ENCODE data around the gene ZC3H6. TPM values are rescaled to one million over a fixed set of nuclear protein-coding genes. Genes with fewer than 3 reads are reported as not detected.
"Not testable (repeated sequence)": the region's sequence is repeated elsewhere in the genome, so short reads cannot be mapped to it uniquely, and the experiment has no call there.

The ZC3H6 gene
- total and polyA plus RNA-seq, 4 experiments from 2014 or later: 4.6 to 43.2 (median 22.2) TPM

DNA sequence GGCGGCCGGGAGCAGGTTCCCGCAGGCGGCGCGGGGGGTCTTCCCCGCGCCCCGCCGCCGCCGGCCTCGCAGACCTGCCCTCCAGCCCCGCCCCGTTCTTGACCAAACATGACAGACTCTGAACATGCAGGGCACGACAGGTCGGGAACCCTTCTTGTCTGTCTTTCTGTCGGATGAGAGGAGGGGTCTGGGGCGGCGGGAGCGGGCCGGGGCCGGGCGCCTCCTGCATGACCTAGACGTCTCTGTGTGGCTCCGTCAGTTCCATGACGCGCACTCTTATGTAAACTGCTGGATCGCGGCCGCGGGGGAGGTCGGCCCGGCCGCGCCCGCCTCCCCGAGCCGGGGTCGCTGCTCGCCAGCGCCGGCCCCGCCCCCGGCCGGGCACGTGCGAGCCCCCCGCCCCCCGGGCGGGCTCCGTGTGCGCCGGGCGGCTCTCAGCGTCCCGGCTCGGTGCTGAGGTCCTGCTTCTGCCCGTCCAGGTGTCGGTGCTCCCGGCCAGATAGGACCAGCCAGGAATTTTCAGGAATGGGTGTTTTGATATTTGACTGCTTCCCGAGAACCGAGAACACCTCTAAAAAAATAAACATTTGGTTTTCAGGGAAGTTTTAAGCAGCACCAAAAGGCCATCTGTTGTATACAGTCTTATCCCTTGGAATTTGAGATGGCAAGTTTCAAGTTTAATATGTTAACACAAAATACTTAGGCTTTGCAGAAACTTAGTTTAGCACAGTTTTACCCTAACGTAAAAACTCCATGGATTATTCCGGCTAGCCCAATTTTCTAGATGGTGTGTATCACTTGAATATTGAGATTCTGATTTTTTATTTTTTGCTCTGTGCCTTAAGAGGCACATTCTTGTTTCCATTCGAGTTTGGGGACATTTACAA, 733 bp downstream of the ZC3H6 start:
- Histone ChIP-seq H3K36me3 (ENCODE audit: insufficient read depth, low read length) (no peaks in the 10 kb centered on the region), H3K4me1 (ENCODE audit: insufficient read depth, low read length) (peaks cover 28% of the 10 kb centered on the region), H3K27ac (ENCODE audit: low read depth, low read length) (peak overlapping the region; percentile 100), H3K4me3 (ENCODE audit: low read length in 2 of 2) (peak overlapping the region; percentile 90 to 97), H3K9me3 (ENCODE audit: control insufficient read depth in 1 of 2, low read length in 2 of 2) (no peaks in the 10 kb centered on the region), H3K27me3 (ENCODE audit: insufficient read depth, low read length) (no peaks in the 10 kb centered on the region)
- CTCF ChIA-PET (ENCODE audit: partially characterized antibody): no interaction called here
- DNase-seq: peak; percentile 77 to 91 (median 82)
- H3K4me1 Mint-ChIP-seq: peaks cover 16 to 54% (median 25%) of the 10 kb centered on the region in 4 donors
- no peaks in the 10 kb centered on the region for H3K9me3 Mint-ChIP-seq
- H3K36me3 Mint-ChIP-seq: peaks cover 0 to 10% of the 10 kb centered on the region in 2 donors
- intact Hi-C loops (cut with micrococcal nuclease): loop anchor here (1.0 to 5.0 kb wide), 5 partner anchors 17 to 394 kb away; partner anchors contain the start of genes ANAPC1 and TMEM87B
- peak overlapping the region; percentile 91 to 97 (median 94) for H3K4me3 Mint-ChIP-seq
- H3K27ac Mint-ChIP-seq: peak overlapping the region; percentile 97 to 100 (median 99)
- no peaks in the 10 kb centered on the region for H3K27me3 Mint-ChIP-seq
- POLR2A ChIA-PET (ENCODE audit: partially characterized antibody): interaction anchor here (2.0 kb wide), 1 partner anchor 22 kb away, joined by 9 read pairs; the partner anchor contains the start of gene ZC3H8

DNA sequence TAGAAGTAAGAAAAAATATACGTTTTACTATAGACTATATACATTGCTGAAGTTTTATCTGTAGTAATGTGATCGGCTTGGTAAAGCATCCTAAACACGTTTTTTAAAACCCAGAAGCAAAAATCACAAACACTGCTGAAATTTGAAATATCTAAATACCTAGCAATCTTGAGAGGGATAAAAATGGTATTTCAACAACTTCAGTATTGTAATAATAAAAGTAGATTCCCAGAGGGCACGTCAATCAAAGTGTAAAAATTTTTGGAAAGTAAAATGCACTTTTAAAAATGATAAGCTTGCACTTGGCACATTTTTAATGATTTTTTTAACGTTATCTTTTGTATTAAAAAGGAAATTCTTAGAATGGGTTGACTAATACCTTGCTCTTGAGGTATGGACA, 1.6 kb downstream of the ZC3H6 start:
- POLR2A ChIA-PET (ENCODE audit: partially characterized antibody): interaction anchor here (0.6 to 2.0 kb wide), 5 partner anchors 23 to 1308 kb away, joined by 3 to 9 read pairs (median 4); partner anchors contain the start of gene ZC3H8

DNA sequence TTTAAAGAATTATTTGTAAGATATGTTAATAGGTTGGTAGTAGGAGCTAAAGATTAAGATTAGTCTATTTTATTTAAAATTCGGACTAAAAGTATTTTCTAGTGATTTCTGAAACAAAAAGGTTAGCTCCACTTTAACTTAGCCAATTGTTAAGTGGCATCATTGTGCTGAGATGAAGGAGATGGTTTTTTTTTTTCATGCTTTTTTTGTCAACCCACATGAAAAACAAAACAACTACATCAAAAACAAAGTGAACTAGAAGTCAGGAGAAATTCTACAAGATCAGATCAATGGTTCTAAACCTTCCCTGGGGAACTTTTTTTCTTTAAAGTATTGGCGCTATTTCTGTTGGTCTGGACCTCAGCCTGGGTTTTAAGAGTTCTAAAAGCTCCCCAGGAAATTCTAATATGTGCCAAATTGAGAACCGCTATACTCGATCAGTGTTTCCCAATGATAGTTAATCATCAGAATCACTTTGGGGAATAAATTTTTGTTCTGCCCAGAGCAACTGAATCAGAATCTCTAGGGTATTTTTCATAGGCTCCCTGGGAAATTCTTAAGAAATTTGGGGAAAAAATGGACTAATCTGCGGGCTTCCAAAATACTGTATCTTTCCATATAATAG, 2.3 kb downstream of the ZC3H6 start:
- Histone ChIP-seq H3K4me1 (ENCODE audit: insufficient read depth, low read length) (peaks cover 34% of the 10 kb centered on the region), H3K27me3 (ENCODE audit: insufficient read depth, low read length) (no peaks in the 10 kb centered on the region), H3K9me3 (ENCODE audit: control insufficient read depth in 1 of 2, low read length in 2 of 2) (no peaks in the 10 kb centered on the region), H3K27ac (ENCODE audit: low read depth, low read length) (no peak overlapping the region), H3K4me3 (ENCODE audit: low read length in 2 of 2) (no peak overlapping the region), H3K36me3 (ENCODE audit: insufficient read depth, low read length) (no peaks in the 10 kb centered on the region)
- peak in 4 of 5 donors; percentile 19 to 36 (median 30) for DNase-seq
- H3K9me3 Mint-ChIP-seq: no peaks in the 10 kb centered on the region
- no peaks in the 10 kb centered on the region for H3K27me3 Mint-ChIP-seq
- ChIA-PET CTCF (ENCODE audit: partially characterized antibody) (interaction anchor here (0.7 to 1.8 kb wide), 5 partner anchors 18 to 156 kb away, joined by 3 to 11 read pairs (median 4); no protein-coding TSS in a partner anchor), POLR2A (ENCODE audit: partially characterized antibody) (interaction anchor here (0.6 to 2.0 kb wide), 5 partner anchors 23 to 1308 kb away, joined by 3 to 9 read pairs (median 5); partner anchors contain the start of gene ZC3H8)
- H3K36me3 Mint-ChIP-seq: peaks cover 0 to 10% of the 10 kb centered on the region in 2 donors
- intact Hi-C loops (cut with micrococcal nuclease): loop anchor here (5.0 kb wide), 1 partner anchor 395 kb away; the partner anchor contains the start of gene ANAPC1
- peak overlapping the region in 6 of 8 donors; percentile 55 to 87 (median 62) for H3K4me3 Mint-ChIP-seq
- H3K4me1 Mint-ChIP-seq: peaks cover 22 to 64% (median 35%) of the 10 kb centered on the region in 4 donors
- peak overlapping the region; percentile 12 to 100 (median 62) for H3K27ac Mint-ChIP-seq

More for the DNA sequence above, 1.6 kb downstream of the ZC3H6 start:
- Histone ChIP-seq H3K4me3 (ENCODE audit: low read length in 2 of 2) (no peak overlapping the region), H3K9me3 (ENCODE audit: control insufficient read depth in 1 of 2, low read length in 2 of 2) (no peaks in the 10 kb centered on the region), H3K36me3 (ENCODE audit: insufficient read depth, low read length) (no peaks in the 10 kb centered on the region), H3K27me3 (ENCODE audit: insufficient read depth, low read length) (no peaks in the 10 kb centered on the region), H3K27ac (ENCODE audit: low read depth, low read length) (no peak overlapping the region), H3K4me1 (ENCODE audit: insufficient read depth, low read length) (peaks cover 28% of the 10 kb centered on the region)
- Mint-ChIP-seq H3K9me3 (no peaks in the 10 kb centered on the region), H3K36me3 (peaks cover 0 to 10% of the 10 kb centered on the region in 2 donors), H3K4me3 (peak overlapping the region; percentile 59 to 95 (median 86)), H3K27me3 (no peaks in the 10 kb centered on the region), H3K4me1 (peaks cover 22 to 58% (median 31%) of the 10 kb centered on the region in 4 donors), H3K27ac (peak overlapping the region in 6 of 7 donors; percentile 89 to 100 (median 94))
- DNase-seq: no peak
- intact Hi-C loops (cut with micrococcal nuclease): loop anchor here (1.0 to 5.0 kb wide), 3 partner anchors 23 to 395 kb away; partner anchors contain the start of genes ANAPC1 and TMEM87B
- CTCF ChIA-PET (ENCODE audit: partially characterized antibody): interaction anchor here (0.7 to 1.8 kb wide), 4 partner anchors 17 to 155 kb away, joined by 3 to 11 read pairs (median 4); no protein-coding TSS in a partner anchor

DNA sequence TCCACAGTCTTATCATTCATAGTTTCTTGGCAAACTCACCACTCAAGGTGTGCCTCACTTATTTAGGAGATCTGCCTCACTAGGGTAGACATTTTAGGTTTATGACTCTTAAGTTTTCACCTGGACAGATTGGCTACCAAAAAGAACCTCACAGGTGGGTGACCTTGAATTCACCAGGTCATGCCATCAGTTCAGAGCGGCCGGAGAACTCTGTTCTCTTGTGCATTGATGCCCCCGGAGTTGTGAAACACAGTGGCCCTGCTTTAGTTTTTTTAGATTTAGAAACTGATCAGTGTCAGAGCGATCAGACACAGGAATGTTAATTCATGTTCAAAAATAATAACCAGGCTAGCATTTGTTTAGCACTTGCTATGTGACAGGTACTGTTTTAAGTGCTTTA, 6.7 kb downstream of the ZC3H6 start:
- H3K4me3 Mint-ChIP-seq; H3K9me3 ChIP-seq (ENCODE audit: control insufficient read depth in 1 of 2, low read length in 2 of 2); H3K27me3 ChIP-seq (ENCODE audit: insufficient read depth, low read length); H3K9me3 Mint-ChIP-seq; POLR2A ChIA-PET (ENCODE audit: partially characterized antibody); H3K27ac ChIP-seq (ENCODE audit: low read depth, low read length); H3K4me3 ChIP-seq (ENCODE audit: low read length in 2 of 2); intact Hi-C loops (cut with micrococcal nuclease); H3K36me3 ChIP-seq (ENCODE audit: insufficient read depth, low read length); DNase-seq; H3K36me3 Mint-ChIP-seq; CTCF ChIA-PET (ENCODE audit: partially characterized antibody); H3K27me3 Mint-ChIP-seq; H3K27ac Mint-ChIP-seq: not testable (repeated sequence)
- H3K4me1 ChIP-seq (ENCODE audit: insufficient read depth, low read length): peaks cover 25% of the 10 kb centered on the region
- H3K4me1 Mint-ChIP-seq: peaks cover 24 to 53% (median 35%) of the 10 kb centered on the region in 4 donors

DNA sequence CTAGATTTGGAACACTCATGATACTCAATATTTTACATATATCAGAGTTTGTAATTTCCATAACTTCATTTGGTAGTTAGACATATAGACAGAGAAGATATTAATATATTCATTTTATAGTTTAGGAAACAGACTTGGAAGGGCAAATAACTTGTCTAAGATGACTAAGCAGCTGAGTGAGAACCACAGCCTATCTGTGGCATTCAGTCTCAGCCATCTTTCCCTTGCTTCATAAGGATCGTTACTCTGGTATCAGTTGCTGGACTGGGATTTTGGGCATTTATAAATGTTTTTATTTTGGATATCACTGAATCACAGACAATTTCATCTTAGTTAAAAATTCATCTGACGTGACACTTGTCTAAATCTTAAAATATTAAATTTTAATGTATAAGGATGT, 8.1 kb downstream of the ZC3H6 start:
- H3K4me3 ChIP-seq (ENCODE audit: low read length in 2 of 2); H3K27me3 ChIP-seq (ENCODE audit: insufficient read depth, low read length); intact Hi-C loops (cut with micrococcal nuclease); H3K27ac ChIP-seq (ENCODE audit: low read depth, low read length); H3K9me3 ChIP-seq (ENCODE audit: control insufficient read depth in 1 of 2, low read length in 2 of 2); H3K27ac Mint-ChIP-seq; CTCF ChIA-PET (ENCODE audit: partially characterized antibody); H3K27me3 Mint-ChIP-seq; POLR2A ChIA-PET (ENCODE audit: partially characterized antibody); H3K36me3 Mint-ChIP-seq; DNase-seq; H3K4me3 Mint-ChIP-seq; H3K36me3 ChIP-seq (ENCODE audit: insufficient read depth, low read length); H3K9me3 Mint-ChIP-seq: not testable (repeated sequence)
- H3K4me1 Mint-ChIP-seq: peaks cover 18 to 42% (median 29%) of the 10 kb centered on the region in 4 donors
- H3K4me1 ChIP-seq (ENCODE audit: insufficient read depth, low read length): peaks cover 13% of the 10 kb centered on the region

DNA sequence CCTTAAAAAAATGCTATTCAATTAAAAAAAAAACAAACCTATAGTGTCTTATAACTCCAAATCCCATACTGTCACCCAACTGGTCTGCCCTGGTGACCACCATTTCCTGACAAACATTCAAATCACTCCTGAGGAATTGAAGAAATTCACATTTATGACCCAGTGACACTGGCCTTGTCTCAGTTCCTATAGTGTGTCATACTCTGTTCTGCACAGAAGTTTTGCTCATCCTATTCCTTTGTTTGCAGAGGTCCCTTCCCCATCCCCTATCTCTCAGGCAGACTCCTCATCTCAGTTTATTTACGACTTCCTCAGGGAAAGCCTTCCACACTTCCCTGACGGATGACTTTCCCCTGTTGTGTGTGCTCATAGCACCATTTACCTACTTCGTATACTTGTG, 14.7 kb downstream of the ZC3H6 start:
- Histone ChIP-seq H3K36me3 (ENCODE audit: insufficient read depth, low read length) (no peaks in the 10 kb centered on the region), H3K4me3 (ENCODE audit: low read length in 2 of 2) (no peak overlapping the region), H3K9me3 (ENCODE audit: control insufficient read depth in 1 of 2, low read length in 2 of 2) (no peaks in the 10 kb centered on the region), H3K4me1 (ENCODE audit: insufficient read depth, low read length) (no peaks in the 10 kb centered on the region), H3K27me3 (ENCODE audit: insufficient read depth, low read length) (no peaks in the 10 kb centered on the region), H3K27ac (ENCODE audit: low read depth, low read length) (no peak overlapping the region)
- Mint-ChIP-seq H3K27me3 (no peaks in the 10 kb centered on the region), H3K4me3 (no peak overlapping the region), H3K27ac (no peak overlapping the region), H3K36me3 (peaks cover 0 to 1% of the 10 kb centered on the region in 2 donors), H3K4me1 (peaks cover 5 to 13% (median 11%) of the 10 kb centered on the region in 4 donors), H3K9me3 (no peaks in the 10 kb centered on the region)
- ChIA-PET POLR2A (ENCODE audit: partially characterized antibody) (interaction anchor here (1.0 kb wide), 1 partner anchor 15 kb away, joined by 3 read pairs; no protein-coding TSS in a partner anchor), CTCF (ENCODE audit: partially characterized antibody) (no interaction called here)
- DNase-seq: no peak
- intact Hi-C loops (cut with micrococcal nuclease): no loop called here

All from CD4-positive, alpha-beta memory T cell (primary cell).